PFSK-1 (cell line): ENCODE measurements around the gene TSKU.

Source experiments
- POLR2AphosphoS5 ChIP-seq: IDR thresholded peaks from 2 replicates; pipeline ENCODE4 v1.6.1; 2012; ENCODE audit warnings: low read depth, mild to moderate bottlenecking, control low read depth, low read length, moderate library complexity
- REST ChIP-seq, 2 experiments: IDR thresholded peaks; 2 replicates each; pipeline versions ENCODE4 v1.6.1 to v1.8.0; 2011 to 2012; ENCODE audit warnings: low read depth in 2 of 2, low read length in 2 of 2, control low read depth in 1 of 2, inconsistent platforms in 1 of 2, mild to moderate bottlenecking in 1 of 2, moderate library complexity in 1 of 2; ENCODE audit not compliant: insufficient read depth in 1 of 2
- TAF1 ChIP-seq: IDR thresholded peaks from 2 replicates; pipeline ENCODE4 v1.6.1; 2012; ENCODE audit warnings: low read length, control low read depth, borderline replicate concordance; ENCODE audit not compliant: insufficient read depth

GRCh38 chr11:76825726-76826396 lies 42.7 kb downstream of the TSKU start:
- TF ChIP-seq TAF1 (no peak), POLR2AphosphoS5 (no peak), REST (IDR thresholded peaks at IDR 0.05; ENCODE audit: insufficient read depth in 1 of 2, low read depth in 2 of 2, low read length in 2 of 2) (no peak)
